Measurements from ENCODE around the gene RCAN1. TPM values are rescaled to one million over a fixed set of nuclear protein-coding genes. Genes with fewer than 3 reads are reported as not detected.

Gene RCAN1
- total and polyA plus RNA-seq, 9 of the 15 experiments (the other 6 are each of a cell fraction or from before 2014, with no cell fraction given), result 4.4 to 16.5 (median 12.3) TPM

- intact Hi-C loops (cut with micrococcal nuclease) (no loop called here), in situ Hi-C loops (cut with MboI) (no loop called here)
- Histone ChIP-seq H3K4me1 (replicated peaks in 1 of 2; ENCODE audit: control insufficient read depth in 2 of 2, insufficient read depth in 2 of 2, low read length in 2 of 2) (no peaks in the 10 kb centered on the region), H3K36me3 (ENCODE audit: control insufficient read depth, insufficient read depth, low read length) (no peaks in the 10 kb centered on the region), H3K79me2 (ENCODE audit: control insufficient read depth, insufficient read depth, low read length) (no peaks in the 10 kb centered on the region), H2AFZ (ENCODE audit: low read depth, low read length) (no peak overlapping the region), H4K20me1 (replicated peaks; ENCODE audit: control insufficient read depth, insufficient read depth, low read length) (no peaks in the 10 kb centered on the region), H3K27ac (ENCODE audit: extremely low read depth, low read depth, low read length) (no peak overlapping the region), H3K4me3 (no peak overlapping the region), H3K4me2 (ENCODE audit: insufficient read depth, low read length) (no peak overlapping the region), H3K9ac (ENCODE audit: insufficient read depth in 1 of 2, low read depth in 2 of 2, low read length in 2 of 2) (no peak overlapping the region), H3K9me3 (replicated peaks; ENCODE audit: control insufficient read depth, insufficient read depth, low read depth, low read length) (peaks cover 3% of the 10 kb centered on the region; the same call in 1 of the 2 replicates), H3K27me3 (ENCODE audit: control insufficient read depth in 2 of 2, insufficient read depth in 2 of 2, low read length in 2 of 2) (peaks cover 15 to 19% of the 10 kb centered on the region in 2 experiments; a peak in 4 of 5 replicates), H3K9me1 (ENCODE audit: control insufficient read depth, insufficient read depth, low read length) (no peaks in the 10 kb centered on the region)
- no TSS peak for BruUV-seq (replicated peaks)
- CTCF ChIA-PET (ENCODE audit: low intra/inter-chr PET ratio), result no interaction called here
- ATAC-seq (no peak), FAIRE-seq (no peak), DNase-seq (ENCODE audit: extremely low read depth in 1 of 4, low spot score in 3 of 4) (no peak)
- 0% methylated on average over 1 of the region's 1 CpG for WGBS (ENCODE audit: insufficient coverage, low coverage, missing lambda C conversion rate)
- POLR2A ChIA-PET, result interaction anchor here (0.9 kb wide), 1 partner anchor 17 kb away, joined by 4 read pairs; no protein-coding TSS in a partner anchor
- TF ChIP-seq ZBTB9 (CRISPR knock-in tag; IDR thresholded peaks at IDR 0.05) (no peak), RBM14 (IDR thresholded peaks at IDR 0.05; ENCODE audit: borderline replicate concordance, insufficient read depth, low read depth, low read length) (no peak), MEF2D (tag; conservative IDR thresholded peaks at IDR 0.05; ENCODE audit: low read depth) (no peak), YY1 (IDR thresholded peaks at IDR 0.05; ENCODE audit: borderline replicate concordance in 1 of 3, control insufficient read depth in 1 of 3, extremely low read depth in 1 of 3, insufficient read depth in 3 of 3, insufficient read length in 1 of 3, insufficient replicate concordance in 2 of 3, low read depth in 1 of 3, low read length in 2 of 3) (no peak), HDAC6 (IDR thresholded peaks at IDR 0.05; ENCODE audit: low read depth, low read length) (no peak), HMBOX1 (IDR thresholded peaks at IDR 0.05) (no peak), ELF1 (tag; IDR thresholded peaks at IDR 0.05) (no peak), FOXK1 (CRISPR knock-in tag; IDR thresholded peaks at IDR 0.05; ENCODE audit: borderline replicate concordance) (no peak), ZBTB1 (CRISPR knock-in tag; IDR thresholded peaks at IDR 0.05; ENCODE audit: borderline replicate concordance, low read depth) (no peak), REST (IDR thresholded peaks at IDR 0.05; ENCODE audit: borderline replicate concordance) (no peak), REST (CRISPR knock-in tag; IDR thresholded peaks at IDR 0.05; ENCODE audit: low read depth) (no peak)
These were observed 113.2 kb downstream of the RCAN1 start for GRCh38 chr21:34501716-34502115.
